OCI-LY3 (cell line): Measurements from ENCODE around the gene TMPRSS3.

ENCODE experiments used
- H2AFZ ChIP-seq: fragments of 200-600, 300-600 bp; shearing (Covaris generic); 2 replicates; pipeline ENCODE4 v1.6.0; 2014; ENCODE audit warnings: antibody characterized with exemption, low read depth, low read length
- H3K27ac ChIP-seq: fragments of 200-600, 300-600 bp; sonication (generic); 2 replicates; pipeline ENCODE4 v1.5.1; 2014; ENCODE audit warnings: mild to moderate bottlenecking, low read length, moderate library complexity, mixed read lengths
- H3K27me3 ChIP-seq: fragments of 200-600, 300-600 bp; sonication (generic); 2 replicates; pipeline ENCODE4 v1.6.1; 2014; ENCODE audit warnings: low read depth, low read length, mixed read lengths
- H3K36me3 ChIP-seq: fragments of 200-600, 300-600 bp; sonication (generic); replicated peaks from 2 replicates; pipeline ENCODE3; 2014; ENCODE audit warnings: low read depth, low read length, mixed read lengths
- H3K4me1 ChIP-seq: fragments of 300-600, 200-600 bp; sonication (generic); 2 replicates; pipeline ENCODE4 v1.6.1; 2014; ENCODE audit warnings: low read length, mixed read lengths
- H3K4me2 ChIP-seq: fragments of 200-600, 300-600 bp; sonication (generic); 2 replicates; pipeline ENCODE4 v1.6.1; 2014; ENCODE audit warnings: low read length, mixed read lengths
- H3K4me3 ChIP-seq: fragments of 300-600, 200-600 bp; sonication (generic); 2 replicates; pipeline ENCODE4 v1.5.1; 2014; ENCODE audit warnings: antibody characterized with exemption, mild to moderate bottlenecking, low read length, moderate library complexity
- H3K79me2 ChIP-seq: fragments of 300-600, 200-600 bp; shearing (Covaris generic); 2 replicates; pipeline ENCODE4 v1.6.1; 2014; ENCODE audit warnings: mild to moderate bottlenecking, low read length, mixed read lengths
- H3K9ac ChIP-seq: fragments of 300-600, 200-600 bp; shearing (Covaris generic); 2 replicates; pipeline ENCODE4 v1.6.0; 2014; ENCODE audit warnings: mild to moderate bottlenecking, low read length, moderate library complexity
- H3K9me3 ChIP-seq: fragments of 200-600, 300-600 bp; shearing (Covaris generic); 2 replicates; pipeline ENCODE4 v1.6.1; 2014; ENCODE audit warnings: low read length, mixed read lengths; ENCODE audit not compliant: insufficient read depth
- H4K20me1 ChIP-seq: fragments of 200-600, 300-600 bp; sonication (generic); 2 replicates; pipeline ENCODE4 v1.6.1; 2016; ENCODE audit warnings: low read length, mixed read lengths; ENCODE audit not compliant: insufficient read depth
- EZH2phosphoT487 ChIP-seq: fragments of 200-600 bp; shearing (Covaris generic); IDR thresholded peaks from 2 replicates; pipeline ENCODE4 v1.6.1; 2018; ENCODE audit warnings: antibody characterized with exemption, mixed run types, low read depth
- TF ChIP-seq, protein P1 (sequence below): fragments of 200-600, 300-600 bp; sonication (generic); IDR thresholded peaks from 2 replicates; pipeline ENCODE4 v1.5.1; 2014; ENCODE audit warnings: antibody characterized with exemption, low read length, low read depth

The TMPRSS3 gene

GRCh38 chr21:42370894-42371654, 24.8 kb downstream of the TMPRSS3 start:
- Histone ChIP-seq H3K27ac (no peak overlapping the region), H3K4me2 (no peak overlapping the region), H3K4me1 (no peaks in the 10 kb centered on the region), H4K20me1 (no peaks in the 10 kb centered on the region), H3K4me3 (no peak overlapping the region), H3K36me3 (no peaks in the 10 kb centered on the region), H3K27me3 (no peaks in the 10 kb centered on the region), H3K9ac (no peak overlapping the region), H3K9me3 (no peaks in the 10 kb centered on the region), H3K79me2 (no peaks in the 10 kb centered on the region), H2AFZ (no peak overlapping the region)
- TF ChIP-seq, protein P1, sequence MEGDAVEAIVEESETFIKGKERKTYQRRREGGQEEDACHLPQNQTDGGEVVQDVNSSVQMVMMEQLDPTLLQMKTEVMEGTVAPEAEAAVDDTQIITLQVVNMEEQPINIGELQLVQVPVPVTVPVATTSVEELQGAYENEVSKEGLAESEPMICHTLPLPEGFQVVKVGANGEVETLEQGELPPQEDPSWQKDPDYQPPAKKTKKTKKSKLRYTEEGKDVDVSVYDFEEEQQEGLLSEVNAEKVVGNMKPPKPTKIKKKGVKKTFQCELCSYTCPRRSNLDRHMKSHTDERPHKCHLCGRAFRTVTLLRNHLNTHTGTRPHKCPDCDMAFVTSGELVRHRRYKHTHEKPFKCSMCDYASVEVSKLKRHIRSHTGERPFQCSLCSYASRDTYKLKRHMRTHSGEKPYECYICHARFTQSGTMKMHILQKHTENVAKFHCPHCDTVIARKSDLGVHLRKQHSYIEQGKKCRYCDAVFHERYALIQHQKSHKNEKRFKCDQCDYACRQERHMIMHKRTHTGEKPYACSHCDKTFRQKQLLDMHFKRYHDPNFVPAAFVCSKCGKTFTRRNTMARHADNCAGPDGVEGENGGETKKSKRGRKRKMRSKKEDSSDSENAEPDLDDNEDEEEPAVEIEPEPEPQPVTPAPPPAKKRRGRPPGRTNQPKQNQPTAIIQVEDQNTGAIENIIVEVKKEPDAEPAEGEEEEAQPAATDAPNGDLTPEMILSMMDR = no peak
- no peak for TF ChIP-seq EZH2phosphoT487

DNA sequence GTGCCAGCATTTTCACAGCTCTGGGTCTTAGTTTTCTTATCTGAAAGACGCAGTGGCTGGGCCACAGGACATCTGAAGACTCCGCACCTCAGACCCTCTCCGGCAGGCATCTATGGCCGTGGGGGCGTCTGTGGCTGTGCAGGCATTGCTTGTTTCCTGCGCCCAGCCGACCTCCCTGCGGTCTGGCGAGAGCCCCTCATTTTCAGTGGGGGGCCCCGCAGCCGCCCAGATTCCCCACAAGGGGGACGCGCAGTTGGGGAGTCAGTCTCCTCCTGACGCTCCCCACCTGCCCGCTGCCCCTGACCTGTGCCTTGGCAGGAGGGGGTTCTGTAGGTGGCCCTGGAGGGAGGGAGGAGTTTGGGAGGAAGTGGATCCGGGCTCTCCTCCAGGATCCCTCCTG, 26.0 kb downstream of the TMPRSS3 start:
- H3K4me1 ChIP-seq = no peaks in the 10 kb centered on the region
- no peaks in the 10 kb centered on the region for H3K79me2 ChIP-seq
- H2AFZ ChIP-seq = no peak overlapping the region
- no peak overlapping the region for H3K4me3 ChIP-seq
- H3K4me2 ChIP-seq = no peak overlapping the region
- TF ChIP-seq EZH2phosphoT487 = no peak
- TF ChIP-seq, protein P1 = no peak
- H4K20me1 ChIP-seq = no peaks in the 10 kb centered on the region
- H3K27ac ChIP-seq = no peak overlapping the region
- H3K9ac ChIP-seq = no peak overlapping the region
- H3K27me3 ChIP-seq = no peaks in the 10 kb centered on the region
- no peaks in the 10 kb centered on the region for H3K36me3 ChIP-seq
- H3K9me3 ChIP-seq = no peaks in the 10 kb centered on the region

GRCh38 chr21:42367367-42368165, 28.3 kb downstream of the TMPRSS3 start:
- no peak overlapping the region for H3K4me2 ChIP-seq
- no peaks in the 10 kb centered on the region for H4K20me1 ChIP-seq
- no peak overlapping the region for H3K27ac ChIP-seq
- no peaks in the 10 kb centered on the region for H3K36me3 ChIP-seq
- peaks cover 11% of the 10 kb centered on the region; the same call in 1 of the 2 replicates for H3K27me3 ChIP-seq
- no peak overlapping the region for H3K9ac ChIP-seq
- TF ChIP-seq EZH2phosphoT487 = no peak
- TF ChIP-seq, protein P1 = no peak
- no peaks in the 10 kb centered on the region for H3K9me3 ChIP-seq
- H2AFZ ChIP-seq = no peak overlapping the region
- H3K4me1 ChIP-seq = no peaks in the 10 kb centered on the region
- no peak overlapping the region for H3K4me3 ChIP-seq
- H3K79me2 ChIP-seq = no peaks in the 10 kb centered on the region

- no peaks in the 10 kb centered on the region for H3K9me3 ChIP-seq
- H3K4me2 ChIP-seq = no peak within 1 kb of the TSS
- no peaks in the 10 kb centered on the region for H3K36me3 ChIP-seq
- peaks cover 11% of the 10 kb centered on the region; the same call in 1 of the 2 replicates for H3K27me3 ChIP-seq
- TF ChIP-seq, protein P1 = no peak
- TF ChIP-seq EZH2phosphoT487 = no peak
- H3K4me3 ChIP-seq = no peak within 1 kb of the TSS
- H4K20me1 ChIP-seq = no peaks in the 10 kb centered on the region
- no peak within 1 kb of the TSS for H2AFZ ChIP-seq
- no peak within 1 kb of the TSS for H3K9ac ChIP-seq
- no peaks in the 10 kb centered on the region for H3K4me1 ChIP-seq
- H3K27ac ChIP-seq = no peak within 1 kb of the TSS
- no peaks in the 10 kb centered on the region for H3K79me2 ChIP-seq
These were observed 29.4 kb downstream of the TMPRSS3 start, which contains the start of gene TFF1 for GRCh38 chr21:42366292-42367010. Gene TFF1, minus strand, starts transcription at chr21:42366535. Its CDS starts 40 bp downstream, at chr21:42366495.
